VCaP (cell line): Measurements from ENCODE around the gene MORN3.

ENCODE experiments used
- H3K27ac ChIP-seq: fragments of 450-650 bp; 2 replicates; pipeline ENCODE4 v1.5.1; 2017
- CTCF ChIP-seq: fragments of 450-650 bp; conservative IDR thresholded peaks from 2 replicates; pipeline ENCODE4 v1.5.1; 2017; ENCODE audit warnings: mild to moderate bottlenecking, moderate library complexity

The MORN3 gene

GRCh38 chr12:121602766-121603165 is 66.7 kb downstream of the MORN3 start:
- H3K27ac ChIP-seq, result no peak overlapping the region
- TF ChIP-seq CTCF, result no peak

- H3K27ac ChIP-seq, result no peak overlapping the region
- TF ChIP-seq CTCF, result no peak
Measured at GRCh38 chr12:121600702-121601336, 68.6 kb downstream of the MORN3 start.
